Measurements from ENCODE around the gene RBM20. TPM values are rescaled to one million over a fixed set of nuclear protein-coding genes. Genes with fewer than 3 reads are reported as not detected.
A peak's percentile ranks its signal among the peaks of the same experiment; 100 is the strongest.

RBM20 gene
- total and polyA plus RNA-seq, 5 donors = 34.3 to 92.0 (median 66.6) TPM

- intact Hi-C loops (cut with DNase I) = no loop called here
- Histone ChIP-seq H3K9me3 (ENCODE audit: control insufficient read depth, low read length) (no peaks in the 10 kb centered on the region), H3K4me1 (ENCODE audit: control insufficient read depth, insufficient read depth, low read length) (peaks cover 9% of the 10 kb centered on the region), H3K4me3 (ENCODE audit: low read length) (no peak overlapping the region), H3K27me3 (ENCODE audit: control insufficient read depth, insufficient read depth) (no peaks in the 10 kb centered on the region), H3K27ac (ENCODE audit: low read length) (peak overlapping the region; percentile 9)
- DNase-seq (peak; percentile 36 to 81 (median 73)), ATAC-seq (peak; percentile 70 to 71)
- 44% methylated on average over 1 of the region's 1 CpG for WGBS
Measured at GRCh38 chr10:110815354-110816004, 171.3 kb downstream of the RBM20 start.

GRCh38 chr10:110817614-110818013, 173.5 kb downstream of the RBM20 start:
- Histone ChIP-seq H3K9me3 (ENCODE audit: control insufficient read depth, low read length) (no peaks in the 10 kb centered on the region), H3K27me3 (ENCODE audit: control insufficient read depth, insufficient read depth) (no peaks in the 10 kb centered on the region), H3K27ac (ENCODE audit: low read length) (peak overlapping the region; percentile 47), H3K4me1 (ENCODE audit: control insufficient read depth, insufficient read depth, low read length) (peaks cover 26% of the 10 kb centered on the region), H3K4me3 (ENCODE audit: low read length) (no peak overlapping the region)
- DNase-seq = no peak
- 72% methylated on average over 4 of the region's 4 CpGs for WGBS
- intact Hi-C loops (cut with DNase I) = no loop called here
- ATAC-seq = no peak

DNA sequence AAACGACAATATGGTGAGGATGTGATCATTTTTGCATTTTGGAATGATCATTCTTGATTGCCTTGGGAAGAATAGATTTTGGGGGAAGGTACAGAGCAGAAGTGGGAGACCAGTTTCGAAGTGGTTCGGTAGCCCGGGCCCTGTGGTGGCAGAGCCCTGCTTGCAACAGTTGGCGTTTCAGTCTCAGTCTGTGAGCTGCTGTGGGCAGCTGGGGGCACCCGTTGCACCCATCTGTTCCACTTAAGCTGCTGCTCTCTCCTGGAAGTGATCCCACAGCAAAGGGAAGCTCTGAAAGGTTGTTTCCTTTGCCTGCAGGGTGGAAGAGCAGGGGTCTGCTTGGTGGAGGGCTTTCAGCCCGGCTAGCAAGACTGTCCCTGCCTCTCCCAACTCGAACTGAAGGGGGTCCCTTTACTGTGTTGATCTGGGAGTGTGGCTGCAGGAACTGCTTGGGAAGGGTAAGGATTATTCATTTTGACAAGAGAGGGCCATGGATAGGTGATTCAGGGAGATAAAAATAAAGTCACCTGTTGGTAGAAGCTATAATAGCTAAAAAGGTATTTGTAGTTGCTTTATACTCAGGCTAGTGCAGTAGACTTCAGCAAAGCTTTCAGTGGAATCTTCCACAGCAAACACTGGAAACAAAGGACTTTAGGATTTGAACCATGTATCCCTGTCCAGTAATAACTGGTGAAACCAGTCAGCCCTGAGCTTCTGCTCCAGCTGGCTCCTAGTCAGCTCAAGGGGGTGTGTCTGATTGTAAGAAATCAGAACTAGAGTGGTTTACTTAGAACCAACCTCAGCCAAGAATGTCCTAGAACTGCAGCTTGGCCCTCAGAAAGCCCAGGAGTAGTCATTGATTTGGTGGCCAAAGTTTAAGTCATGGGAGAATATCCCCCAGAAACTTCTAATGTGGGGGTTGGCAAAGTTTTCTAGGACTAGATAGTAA, 174.4 kb downstream of the RBM20 start:
- Histone ChIP-seq H3K27ac (ENCODE audit: low read length) (peak overlapping the region; percentile 75), H3K9me3 (ENCODE audit: control insufficient read depth, low read length) (no peaks in the 10 kb centered on the region), H3K4me3 (ENCODE audit: low read length) (no peak overlapping the region), H3K4me1 (ENCODE audit: control insufficient read depth, insufficient read depth, low read length) (peaks cover 28% of the 10 kb centered on the region), H3K27me3 (ENCODE audit: control insufficient read depth, insufficient read depth) (no peaks in the 10 kb centered on the region)
- intact Hi-C loops (cut with DNase I) = no loop called here
- WGBS = 82% methylated on average over 8 of the region's 8 CpGs
- ATAC-seq (no peak), DNase-seq (peak; percentile 45 to 75 (median 61))

DNA sequence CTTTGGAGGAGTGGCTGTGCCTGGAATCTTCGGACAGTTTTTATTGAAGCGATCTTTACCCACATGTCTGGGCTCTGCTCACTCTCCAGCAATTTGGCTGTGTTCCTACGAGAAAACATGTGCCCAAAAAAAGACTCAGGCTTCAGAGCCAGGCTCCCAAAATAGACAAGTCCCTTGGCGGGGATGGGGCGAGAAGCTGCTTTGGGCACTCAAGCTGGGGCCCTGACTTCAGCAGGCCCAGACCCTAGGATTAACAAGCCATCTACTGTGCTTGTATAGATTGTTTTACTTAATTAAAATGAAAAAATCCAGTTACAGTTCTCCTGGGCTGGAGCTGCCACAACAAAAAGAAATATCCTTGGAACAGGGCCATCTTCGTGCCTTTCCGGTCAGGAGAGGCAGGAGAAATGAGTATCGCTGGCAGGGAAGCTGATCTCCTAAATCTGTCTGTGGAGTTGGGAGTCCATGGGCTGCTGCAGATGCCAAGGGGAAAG, 176.2 kb downstream of the RBM20 start:
- no peaks in the 10 kb centered on the region for H3K9me3 ChIP-seq (ENCODE audit: control insufficient read depth, low read length)
- H3K27ac ChIP-seq (ENCODE audit: low read length) = peak overlapping the region; percentile 96
- WGBS = 16% methylated on average over 8 of the region's 8 CpGs
- H3K4me1 ChIP-seq (ENCODE audit: control insufficient read depth, insufficient read depth, low read length) = peaks cover 28% of the 10 kb centered on the region
- intact Hi-C loops (cut with DNase I) = loop anchor here in 1 of 4 donors (5.0 kb wide), 1 partner anchor 52 kb away; the partner anchor contains the start of gene PDCD4
- ATAC-seq = peak; percentile 64 to 67
- DNase-seq = peak; percentile 55 to 84 (median 74)
- H3K27me3 ChIP-seq (ENCODE audit: control insufficient read depth, insufficient read depth) = no peaks in the 10 kb centered on the region
- no peak overlapping the region for H3K4me3 ChIP-seq (ENCODE audit: low read length)

- Histone ChIP-seq H3K4me3 (ENCODE audit: low read length) (no peak overlapping the region), H3K27ac (ENCODE audit: low read length) (peak overlapping the region; percentile 96), H3K9me3 (ENCODE audit: control insufficient read depth, low read length) (no peaks in the 10 kb centered on the region), H3K4me1 (ENCODE audit: control insufficient read depth, insufficient read depth, low read length) (peaks cover 28% of the 10 kb centered on the region), H3K27me3 (ENCODE audit: control insufficient read depth, insufficient read depth) (no peaks in the 10 kb centered on the region)
- WGBS = 33% methylated on average over 7 of the region's 7 CpGs
- peak; percentile 70 to 75 for ATAC-seq
- peak; percentile 71 to 86 (median 82) for DNase-seq
- intact Hi-C loops (cut with DNase I) = loop anchor here in 1 of 4 donors (5.0 kb wide), 1 partner anchor 51 kb away; the partner anchor contains the start of gene PDCD4
Measured at GRCh38 chr10:110821508-110821907, 177.4 kb downstream of the RBM20 start.

GRCh38 chr10:110822035-110822711, 178.0 kb downstream of the RBM20 start:
- intact Hi-C loops (cut with DNase I) = loop anchor here in 1 of 4 donors (5.0 kb wide), 1 partner anchor 50 kb away; the partner anchor contains the start of gene PDCD4
- Histone ChIP-seq H3K27ac (ENCODE audit: low read length) (peak overlapping the region; percentile 96), H3K27me3 (ENCODE audit: control insufficient read depth, insufficient read depth) (no peaks in the 10 kb centered on the region), H3K4me3 (ENCODE audit: low read length) (no peak overlapping the region), H3K4me1 (ENCODE audit: control insufficient read depth, insufficient read depth, low read length) (peaks cover 28% of the 10 kb centered on the region), H3K9me3 (ENCODE audit: control insufficient read depth, low read length) (no peaks in the 10 kb centered on the region)
- ATAC-seq (peak in 1 of 2 donors; percentile 35), DNase-seq (no peak)
- WGBS = 19% methylated on average over 4 of the region's 4 CpGs

DNA sequence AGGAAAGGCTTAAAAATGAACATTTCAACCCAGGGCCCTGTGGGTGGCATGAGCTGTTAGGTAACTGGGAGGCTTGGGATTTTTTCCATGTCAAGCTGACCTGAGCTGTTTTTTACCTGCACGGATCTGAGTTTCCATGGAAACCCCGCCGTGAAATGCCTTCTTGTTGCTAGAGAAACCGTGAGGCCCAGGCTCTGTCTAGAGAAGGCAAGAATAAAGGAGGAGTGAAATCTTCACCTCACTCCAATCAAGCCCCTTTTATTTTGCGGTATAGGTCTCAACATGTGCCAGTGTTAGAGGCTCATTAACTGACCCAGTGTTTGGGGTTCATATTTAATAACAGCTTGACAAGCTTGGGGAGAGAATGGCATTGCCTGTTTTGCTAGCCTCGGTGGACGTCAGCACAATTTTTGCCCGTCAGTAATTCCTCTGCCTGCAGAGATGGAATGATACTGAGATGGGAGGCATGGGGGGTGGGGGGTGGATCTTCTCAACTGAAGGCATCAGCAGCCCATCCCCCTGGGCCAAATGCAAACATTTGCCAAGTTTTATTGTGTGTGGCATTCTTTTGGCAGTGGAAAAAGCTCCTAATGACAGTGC, 178.7 kb downstream of the RBM20 start:
- Histone ChIP-seq H3K4me1 (ENCODE audit: control insufficient read depth, insufficient read depth, low read length) (peaks cover 30% of the 10 kb centered on the region), H3K27me3 (ENCODE audit: control insufficient read depth, insufficient read depth) (no peaks in the 10 kb centered on the region), H3K27ac (ENCODE audit: low read length) (peak overlapping the region; percentile 96), H3K4me3 (ENCODE audit: low read length) (no peak overlapping the region), H3K9me3 (ENCODE audit: control insufficient read depth, low read length) (no peaks in the 10 kb centered on the region)
- DNase-seq (no peak), ATAC-seq (no peak)
- 66% methylated on average over 8 of the region's 8 CpGs for WGBS
- intact Hi-C loops (cut with DNase I) = loop anchor here in 1 of 4 donors (5.0 kb wide), 1 partner anchor 49 kb away; the partner anchor contains the start of gene PDCD4

DNA sequence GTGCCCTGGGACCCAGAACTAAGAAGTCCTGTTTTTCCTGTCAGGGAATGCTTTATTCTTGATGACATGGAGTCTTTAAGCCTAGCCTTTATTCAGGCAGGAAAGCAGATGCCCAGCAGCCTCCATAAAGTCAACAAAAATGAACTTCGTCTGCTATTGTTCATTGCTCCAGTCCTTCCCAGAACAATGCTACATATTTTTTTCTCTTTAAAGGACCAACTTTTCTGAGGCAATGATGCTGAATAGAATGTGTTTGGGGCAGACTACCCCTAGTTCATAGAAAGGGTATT, 180.0 kb downstream of the RBM20 start:
- intact Hi-C loops (cut with DNase I) = loop anchor here in 1 of 4 donors (5.0 kb wide), 1 partner anchor 48 kb away; the partner anchor contains the start of gene PDCD4
- H3K4me1 ChIP-seq (ENCODE audit: control insufficient read depth, insufficient read depth, low read length) = peaks cover 31% of the 10 kb centered on the region
- no peak overlapping the region for H3K27ac ChIP-seq (ENCODE audit: low read length)

DNA sequence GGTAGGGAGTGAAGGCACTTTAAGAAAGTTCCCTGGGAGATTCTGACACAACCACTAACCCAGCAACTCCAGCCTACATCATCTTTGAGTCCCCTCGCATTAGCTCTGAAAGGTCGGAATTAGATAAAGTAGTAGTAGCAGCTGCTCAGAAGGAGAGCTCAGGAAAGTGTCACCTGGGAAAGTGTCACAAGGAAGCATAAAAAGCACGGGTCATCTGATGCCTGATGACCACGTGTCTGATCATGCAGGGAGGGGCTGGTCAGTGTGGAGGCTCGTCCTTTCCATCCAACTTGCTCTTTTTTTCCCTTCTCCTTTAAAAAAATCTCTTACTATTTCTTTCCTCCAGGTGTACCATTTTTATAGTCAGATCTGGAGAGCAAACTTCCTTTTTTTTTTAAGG, 180.5 kb downstream of the RBM20 start:
- no peak for DNase-seq
- Histone ChIP-seq H3K9me3 (ENCODE audit: control insufficient read depth, low read length) (no peaks in the 10 kb centered on the region), H3K27me3 (ENCODE audit: control insufficient read depth, insufficient read depth) (no peaks in the 10 kb centered on the region), H3K27ac (ENCODE audit: low read length) (peak overlapping the region; percentile 37), H3K4me1 (ENCODE audit: control insufficient read depth, insufficient read depth, low read length) (peaks cover 29% of the 10 kb centered on the region), H3K4me3 (ENCODE audit: low read length) (no peak overlapping the region)
- ATAC-seq = no peak
- 60% methylated on average over 5 of the region's 5 CpGs for WGBS
- intact Hi-C loops (cut with DNase I) = loop anchor here in 1 of 4 donors (5.0 kb wide), 1 partner anchor 48 kb away; the partner anchor contains the start of gene PDCD4

More for the DNA sequence above, 180.0 kb downstream of the RBM20 start:
- DNase-seq = no peak
- Histone ChIP-seq H3K27me3 (ENCODE audit: control insufficient read depth, insufficient read depth) (no peaks in the 10 kb centered on the region), H3K9me3 (ENCODE audit: control insufficient read depth, low read length) (no peaks in the 10 kb centered on the region), H3K4me3 (ENCODE audit: low read length) (no peak overlapping the region)
- 74% methylated on average over 1 of the region's 1 CpG for WGBS
- no peak for ATAC-seq

DNA sequence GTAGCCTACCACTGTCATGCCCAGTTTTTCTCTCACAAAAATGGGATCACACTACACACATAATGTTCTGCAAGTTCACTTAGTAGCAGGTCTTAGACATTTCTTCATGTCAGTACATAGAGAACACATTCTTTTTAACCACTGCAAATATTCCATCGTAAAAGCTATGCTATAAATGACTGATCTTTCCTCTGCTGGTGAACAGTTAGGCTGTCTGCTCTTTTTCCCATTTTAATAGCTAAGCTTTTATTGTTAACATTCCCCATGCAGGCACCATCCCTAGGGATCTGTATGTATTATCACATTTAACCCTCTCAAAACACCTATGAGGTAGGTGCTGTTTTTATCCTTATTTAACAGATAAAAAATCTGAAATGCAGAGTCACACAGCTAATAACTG, 181.4 kb downstream of the RBM20 start:
- no peak overlapping the region for H3K4me3 ChIP-seq (ENCODE audit: low read length)
- intact Hi-C loops (cut with DNase I) = no loop called here
- no peak overlapping the region for H3K27ac ChIP-seq (ENCODE audit: low read length)
- H3K27me3 ChIP-seq (ENCODE audit: control insufficient read depth, insufficient read depth) = no peaks in the 10 kb centered on the region
- H3K9me3 ChIP-seq (ENCODE audit: control insufficient read depth, low read length) = no peaks in the 10 kb centered on the region
- 89% methylated on average over 1 of the region's 1 CpG for WGBS
- H3K4me1 ChIP-seq (ENCODE audit: control insufficient read depth, insufficient read depth, low read length) = peaks cover 28% of the 10 kb centered on the region
- no peak for DNase-seq
- ATAC-seq = no peak

Data from right cardiac atrium (tissue), 5 donors.